GM23338 (cell line): ENCODE data around the gene CABYR. TPM values are rescaled to one million over a fixed set of nuclear protein-coding genes. Genes with fewer than 3 reads are reported as not detected.
A peak's percentile ranks its signal among the peaks of the same experiment; 100 is the strongest.

Source experiments
- ATAC-seq: fragments of 200-7000 bp; cut with Tn5 transposase; 3 replicates; pipeline ENCODE4 v1.9.1; 2020
- DNase-seq: peaks from one replicate; pipeline ENCODE4 v3.0.0-alpha.2; 2015; ENCODE audit warnings: low spot score
- H2AFZ ChIP-seq: fragments of 200-600 bp; sonication (generic); 2 replicates; pipeline ENCODE4 v1.8.0; 2016; ENCODE audit warnings: antibody characterized with exemption, mild to moderate bottlenecking, moderate library complexity
- H3F3A ChIP-seq: fragments of 200-600 bp; sonication (generic); replicated peaks from 2 replicates; pipeline ENCODE4 v1.8.0; 2017; ENCODE audit warnings: antibody characterized with exemption, mixed run types, low read depth
- H3K27ac ChIP-seq: fragments of 200-600 bp; sonication (generic); 2 replicates; pipeline ENCODE4 v1.6.1; 2016; ENCODE audit warnings: low read depth
- H3K27me3 ChIP-seq: fragments of 200-600 bp; sonication (generic); 2 replicates; pipeline ENCODE4 v1.8.0; 2016; ENCODE audit warnings: mild to moderate bottlenecking, mixed run types, moderate library complexity; ENCODE audit not compliant: insufficient read depth
- H3K36me3 ChIP-seq: fragments of 200-600 bp; sonication (generic); 2 replicates; pipeline ENCODE4 v1.8.0; 2016; ENCODE audit warnings: mild to moderate bottlenecking; ENCODE audit not compliant: insufficient read depth
- H3K4me1 ChIP-seq: fragments of 200-600 bp; sonication (generic); 2 replicates; pipeline ENCODE4 v1.8.0; 2016; ENCODE audit warnings: mild to moderate bottlenecking, moderate library complexity; ENCODE audit not compliant: insufficient read depth
- H3K4me2 ChIP-seq: fragments of 200-600 bp; sonication (generic); 2 replicates; pipeline ENCODE4 v1.7.1; 2017; ENCODE audit warnings: mixed run types
- H3K4me3 ChIP-seq: fragments of 200-600 bp; sonication (generic); 2 replicates; pipeline ENCODE4 v1.6.1; 2016; ENCODE audit warnings: mixed run types
- H3K79me2 ChIP-seq: fragments of 200-600 bp; sonication (generic); replicated peaks from 2 replicates; pipeline ENCODE4 v1.8.0; 2017; ENCODE audit warnings: mild to moderate bottlenecking; ENCODE audit not compliant: insufficient read depth
- H3K9me2 ChIP-seq: fragments of 200-600 bp; sonication (generic); 2 replicates; pipeline ENCODE4 v1.8.0; 2017; ENCODE audit not compliant: insufficient read depth
- H4K20me1 ChIP-seq: fragments of 200-600 bp; sonication (generic); replicated peaks from 2 replicates; pipeline ENCODE4 v1.8.0; 2017; ENCODE audit warnings: mild to moderate bottlenecking; ENCODE audit not compliant: insufficient read depth
- H3K27ac Mint-ChIP-seq: 2 replicates; pipeline ENCODE4 v1.8.0; 2020; ENCODE audit warnings: inconsistent platforms, mild to moderate bottlenecking, moderate library complexity, mixed read lengths
- H3K27me3 Mint-ChIP-seq: 3 replicates; pipeline ENCODE4 v1.8.0; 2022; ENCODE audit warnings: low read depth, mild to moderate bottlenecking, moderate library complexity, mixed read lengths, inconsistent platforms; ENCODE audit not compliant: insufficient read depth, poor library complexity
- H3K36me3 Mint-ChIP-seq: 3 replicates; pipeline ENCODE4 v1.8.0; 2021; ENCODE audit warnings: low read depth, mild to moderate bottlenecking, inconsistent platforms, moderate library complexity, mixed read lengths
- H3K4me1 Mint-ChIP-seq: 3 replicates; pipeline ENCODE4 v1.8.0; 2020; ENCODE audit warnings: mild to moderate bottlenecking, inconsistent platforms, mixed read lengths
- H3K4me3 Mint-ChIP-seq: 3 replicates; pipeline ENCODE4 v1.8.0; 2021; ENCODE audit warnings: moderate library complexity, mild to moderate bottlenecking, inconsistent platforms, mixed read lengths
- H3K9me3 Mint-ChIP-seq: 3 replicates; pipeline ENCODE4 v1.8.0; 2020; ENCODE audit warnings: moderate library complexity, mild to moderate bottlenecking, inconsistent platforms, mixed read lengths
- STAT1 ChIP-seq: IDR thresholded peaks from one replicate; pipeline ENCODE4 v1.6.1; 2016; ENCODE audit warnings: antibody characterized with exemption; ENCODE audit not compliant: unreplicated experiment
- ZNF331 ChIP-seq: fragments of 250-450 bp; sonication (Bioruptor Pico); IDR thresholded peaks from 2 replicates; pipeline ENCODE4 v1.5.0; 2020; ENCODE audit warnings: low read depth, mild to moderate bottlenecking, moderate library complexity
- polyA plus RNA-seq: library from polyadenylated mRNA; unstranded; fragments of >200 nt; fragmentation: Nextera tagmentation; extraction: Ambion mirVana; gene quantifications from 2 replicates; pipeline ENCODE4 v1.2.1, GENCODE V29; 2016
- total RNA-seq: library from RNA; depleted of rRNA; stranded (reverse); fragments of >200 nt; shearing (Covaris generic); gene quantifications from 2 replicates; pipeline ENCODE4 v1.2.3, GENCODE V29; 2014
- TF ChIP-seq, protein P1 (sequence below): fragments of 250-450 bp; sonication (Bioruptor Pico); IDR thresholded peaks from 2 replicates; pipeline ENCODE4 v1.5.0; 2020; ENCODE audit warnings: mild to moderate bottlenecking, moderate library complexity
- TF ChIP-seq, protein P2 (sequence below): IDR thresholded peaks from one replicate; pipeline ENCODE4 v1.6.1; 2018; ENCODE audit warnings: antibody characterized with exemption; ENCODE audit not compliant: unreplicated experiment

The CABYR gene
- total and polyA plus RNA-seq, 2 experiments from 2014 or later, result 24.0 to 48.4 TPM

DNA sequence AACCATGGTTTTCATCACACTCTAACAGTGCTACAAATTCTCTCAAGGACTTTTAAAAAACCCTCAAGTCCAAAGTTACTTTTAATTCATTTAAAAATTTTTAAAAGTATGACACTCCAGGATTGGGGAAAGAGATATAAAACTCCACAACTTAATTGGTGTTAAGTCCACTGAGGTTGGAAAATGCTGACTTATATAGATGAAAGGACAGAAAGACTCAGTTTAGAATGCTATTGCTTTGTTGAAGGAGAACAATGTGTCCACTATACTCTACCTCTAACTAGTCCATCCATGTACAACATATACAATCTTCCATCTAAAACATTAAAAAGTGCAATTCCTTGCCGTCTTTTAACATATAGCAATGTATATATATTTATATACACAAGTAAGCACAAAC, 41.2 kb downstream of the CABYR start (continued):
- TF ChIP-seq, protein P1, sequence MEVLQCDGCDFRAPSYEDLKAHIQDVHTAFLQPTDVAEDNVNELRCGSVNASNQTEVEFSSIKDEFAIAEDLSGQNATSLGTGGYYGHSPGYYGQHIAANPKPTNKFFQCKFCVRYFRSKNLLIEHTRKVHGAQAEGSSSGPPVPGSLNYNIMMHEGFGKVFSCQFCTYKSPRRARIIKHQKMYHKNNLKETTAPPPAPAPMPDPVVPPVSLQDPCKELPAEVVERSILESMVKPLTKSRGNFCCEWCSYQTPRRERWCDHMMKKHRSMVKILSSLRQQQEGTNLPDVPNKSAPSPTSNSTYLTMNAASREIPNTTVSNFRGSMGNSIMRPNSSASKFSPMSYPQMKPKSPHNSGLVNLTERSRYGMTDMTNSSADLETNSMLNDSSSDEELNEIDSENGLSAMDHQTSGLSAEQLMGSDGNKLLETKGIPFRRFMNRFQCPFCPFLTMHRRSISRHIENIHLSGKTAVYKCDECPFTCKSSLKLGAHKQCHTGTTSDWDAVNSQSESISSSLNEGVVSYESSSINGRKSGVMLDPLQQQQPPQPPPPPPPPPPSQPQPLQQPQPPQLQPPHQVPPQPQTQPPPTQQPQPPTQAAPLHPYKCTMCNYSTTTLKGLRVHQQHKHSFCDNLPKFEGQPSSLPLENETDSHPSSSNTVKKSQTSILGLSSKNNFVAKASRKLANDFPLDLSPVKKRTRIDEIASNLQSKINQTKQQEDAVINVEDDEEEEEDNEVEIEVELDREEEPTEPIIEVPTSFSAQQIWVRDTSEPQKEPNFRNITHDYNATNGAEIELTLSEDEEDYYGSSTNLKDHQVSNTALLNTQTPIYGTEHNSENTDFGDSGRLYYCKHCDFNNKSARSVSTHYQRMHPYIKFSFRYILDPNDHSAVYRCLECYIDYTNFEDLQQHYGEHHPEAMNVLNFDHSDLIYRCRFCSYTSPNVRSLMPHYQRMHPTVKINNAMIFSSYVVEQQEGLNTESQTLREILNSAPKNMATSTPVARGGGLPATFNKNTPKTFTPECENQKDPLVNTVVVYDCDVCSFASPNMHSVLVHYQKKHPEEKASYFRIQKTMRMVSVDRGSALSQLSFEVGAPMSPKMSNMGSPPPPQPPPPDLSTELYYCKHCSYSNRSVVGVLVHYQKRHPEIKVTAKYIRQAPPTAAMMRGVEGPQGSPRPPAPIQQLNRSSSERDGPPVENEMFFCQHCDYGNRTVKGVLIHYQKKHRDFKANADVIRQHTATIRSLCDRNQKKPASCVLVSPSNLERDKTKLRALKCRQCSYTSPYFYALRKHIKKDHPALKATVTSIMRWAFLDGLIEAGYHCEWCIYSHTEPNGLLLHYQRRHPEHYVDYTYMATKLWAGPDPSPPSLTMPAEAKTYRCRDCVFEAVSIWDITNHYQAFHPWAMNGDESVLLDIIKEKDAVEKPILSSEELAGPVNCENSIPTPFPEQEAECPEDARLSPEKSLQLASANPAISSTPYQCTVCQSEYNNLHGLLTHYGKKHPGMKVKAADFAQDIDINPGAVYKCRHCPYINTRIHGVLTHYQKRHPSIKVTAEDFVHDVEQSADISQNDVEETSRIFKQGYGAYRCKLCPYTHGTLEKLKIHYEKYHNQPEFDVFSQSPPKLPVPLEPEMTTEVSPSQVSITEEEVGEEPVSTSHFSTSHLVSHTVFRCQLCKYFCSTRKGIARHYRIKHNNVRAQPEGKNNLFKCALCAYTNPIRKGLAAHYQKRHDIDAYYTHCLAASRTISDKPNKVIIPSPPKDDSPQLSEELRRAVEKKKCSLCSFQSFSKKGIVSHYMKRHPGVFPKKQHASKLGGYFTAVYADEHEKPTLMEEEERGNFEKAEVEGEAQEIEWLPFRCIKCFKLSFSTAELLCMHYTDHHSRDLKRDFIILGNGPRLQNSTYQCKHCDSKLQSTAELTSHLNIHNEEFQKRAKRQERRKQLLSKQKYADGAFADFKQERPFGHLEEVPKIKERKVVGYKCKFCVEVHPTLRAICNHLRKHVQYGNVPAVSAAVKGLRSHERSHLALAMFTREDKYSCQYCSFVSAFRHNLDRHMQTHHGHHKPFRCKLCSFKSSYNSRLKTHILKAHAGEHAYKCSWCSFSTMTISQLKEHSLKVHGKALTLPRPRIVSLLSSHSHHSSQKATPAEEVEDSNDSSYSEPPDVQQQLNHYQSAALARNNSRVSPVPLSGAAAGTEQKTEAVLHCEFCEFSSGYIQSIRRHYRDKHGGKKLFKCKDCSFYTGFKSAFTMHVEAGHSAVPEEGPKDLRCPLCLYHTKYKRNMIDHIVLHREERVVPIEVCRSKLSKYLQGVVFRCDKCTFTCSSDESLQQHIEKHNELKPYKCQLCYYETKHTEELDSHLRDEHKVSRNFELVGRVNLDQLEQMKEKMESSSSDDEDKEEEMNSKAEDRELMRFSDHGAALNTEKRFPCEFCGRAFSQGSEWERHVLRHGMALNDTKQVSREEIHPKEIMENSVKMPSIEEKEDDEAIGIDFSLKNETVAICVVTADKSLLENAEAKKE (CRISPR knock-in tag), result no peak
- no peak for TF ChIP-seq ZNF331 (CRISPR knock-in tag)

DNA sequence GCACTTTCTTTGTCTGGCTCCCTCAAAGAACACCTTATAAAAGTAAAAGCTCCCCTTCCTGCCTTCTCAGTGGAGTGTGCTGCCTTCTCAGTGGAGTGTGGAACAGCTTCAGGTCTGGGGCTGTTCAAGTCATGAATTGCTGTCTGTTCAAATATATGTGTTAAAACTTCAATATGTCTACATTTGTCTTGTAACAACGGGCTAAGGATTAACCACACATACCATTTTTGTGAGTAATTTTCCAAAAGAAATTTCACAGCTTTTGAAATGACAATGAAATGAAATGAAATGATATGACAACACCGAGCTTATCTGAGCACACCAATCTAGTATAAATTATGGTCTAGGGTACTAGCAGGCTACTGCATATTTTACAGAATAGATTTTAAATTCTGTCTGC, 42.9 kb downstream of the CABYR start:
- ATAC-seq, result no peak; the same call in 2 of the 3 replicates
- Histone ChIP-seq H3K27me3 (no peaks in the 10 kb centered on the region), H3K4me2 (no peak overlapping the region), H3K79me2 (no peaks in the 10 kb centered on the region), H3K9me2 (no peaks in the 10 kb centered on the region), H3K27ac (no peak overlapping the region), H3K36me3 (no peaks in the 10 kb centered on the region; the same call in 1 of the 2 replicates), H4K20me1 (no peaks in the 10 kb centered on the region), H3F3A (no peaks in the 10 kb centered on the region), H3K4me3 (no peak overlapping the region), H2AFZ (no peak overlapping the region), H3K4me1 (peaks cover 3% of the 10 kb centered on the region; the same call in 1 of the 2 replicates)
- no peak for DNase-seq
- Mint-ChIP-seq H3K36me3 (peaks cover 12% of the 10 kb centered on the region; the same call in 2 of the 3 replicates), H3K27me3 (no peaks in the 10 kb centered on the region), H3K27ac (peak overlapping the region; percentile 9; the same call in 1 of the 2 replicates), H3K4me1 (peaks cover 15% of the 10 kb centered on the region), H3K9me3 (no peaks in the 10 kb centered on the region), H3K4me3 (no peak overlapping the region)
- TF ChIP-seq STAT1, result no peak
- TF ChIP-seq, protein P2, sequence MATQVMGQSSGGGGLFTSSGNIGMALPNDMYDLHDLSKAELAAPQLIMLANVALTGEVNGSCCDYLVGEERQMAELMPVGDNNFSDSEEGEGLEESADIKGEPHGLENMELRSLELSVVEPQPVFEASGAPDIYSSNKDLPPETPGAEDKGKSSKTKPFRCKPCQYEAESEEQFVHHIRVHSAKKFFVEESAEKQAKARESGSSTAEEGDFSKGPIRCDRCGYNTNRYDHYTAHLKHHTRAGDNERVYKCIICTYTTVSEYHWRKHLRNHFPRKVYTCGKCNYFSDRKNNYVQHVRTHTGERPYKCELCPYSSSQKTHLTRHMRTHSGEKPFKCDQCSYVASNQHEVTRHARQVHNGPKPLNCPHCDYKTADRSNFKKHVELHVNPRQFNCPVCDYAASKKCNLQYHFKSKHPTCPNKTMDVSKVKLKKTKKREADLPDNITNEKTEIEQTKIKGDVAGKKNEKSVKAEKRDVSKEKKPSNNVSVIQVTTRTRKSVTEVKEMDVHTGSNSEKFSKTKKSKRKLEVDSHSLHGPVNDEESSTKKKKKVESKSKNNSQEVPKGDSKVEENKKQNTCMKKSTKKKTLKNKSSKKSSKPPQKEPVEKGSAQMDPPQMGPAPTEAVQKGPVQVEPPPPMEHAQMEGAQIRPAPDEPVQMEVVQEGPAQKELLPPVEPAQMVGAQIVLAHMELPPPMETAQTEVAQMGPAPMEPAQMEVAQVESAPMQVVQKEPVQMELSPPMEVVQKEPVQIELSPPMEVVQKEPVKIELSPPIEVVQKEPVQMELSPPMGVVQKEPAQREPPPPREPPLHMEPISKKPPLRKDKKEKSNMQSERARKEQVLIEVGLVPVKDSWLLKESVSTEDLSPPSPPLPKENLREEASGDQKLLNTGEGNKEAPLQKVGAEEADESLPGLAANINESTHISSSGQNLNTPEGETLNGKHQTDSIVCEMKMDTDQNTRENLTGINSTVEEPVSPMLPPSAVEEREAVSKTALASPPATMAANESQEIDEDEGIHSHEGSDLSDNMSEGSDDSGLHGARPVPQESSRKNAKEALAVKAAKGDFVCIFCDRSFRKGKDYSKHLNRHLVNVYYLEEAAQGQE, result no peak
